GM18870 (cell line): ENCODE measurements around the gene TLE6.
"Not testable (repeated sequence)": the region's sequence is repeated elsewhere in the genome, so short reads cannot be mapped to it uniquely, and the experiment has no call there.

Source experiments
- ATAC-seq: cut with Tn5 transposase; IDR thresholded peaks from one replicate; pipeline ENCODE4 v1.9.1; 2021; ENCODE audit warnings: moderate library complexity; ENCODE audit not compliant: unreplicated experiment

TLE6 gene

DNA sequence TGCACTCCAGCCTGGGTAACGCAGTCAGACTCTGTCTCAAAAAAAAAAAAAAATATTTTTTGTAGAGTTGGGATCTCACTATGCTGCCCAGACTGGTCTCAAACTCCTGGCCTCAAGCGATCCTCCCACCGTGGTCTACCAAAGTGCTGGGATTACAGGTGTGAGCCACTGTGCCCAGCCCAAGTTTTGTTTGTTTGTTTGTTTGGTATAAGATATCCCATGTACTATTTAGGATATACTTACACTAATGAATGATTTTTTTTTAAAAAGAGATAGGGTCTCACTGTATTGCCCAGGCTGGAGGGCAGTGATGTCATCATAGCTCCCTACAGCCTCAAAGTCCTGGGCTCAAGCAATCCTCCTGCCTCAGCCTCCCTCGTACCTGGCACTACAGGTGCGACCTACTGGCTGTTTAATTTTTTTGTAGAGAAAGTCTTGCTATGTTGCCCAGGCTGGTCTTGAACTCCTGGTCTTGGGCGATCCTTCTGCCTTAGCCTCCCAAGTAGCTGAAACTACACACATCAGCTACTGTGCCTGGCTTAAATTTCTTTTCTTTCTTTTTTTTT lies 24.0 kb downstream of the TLE6 start:
- ATAC-seq, result no peak

DNA sequence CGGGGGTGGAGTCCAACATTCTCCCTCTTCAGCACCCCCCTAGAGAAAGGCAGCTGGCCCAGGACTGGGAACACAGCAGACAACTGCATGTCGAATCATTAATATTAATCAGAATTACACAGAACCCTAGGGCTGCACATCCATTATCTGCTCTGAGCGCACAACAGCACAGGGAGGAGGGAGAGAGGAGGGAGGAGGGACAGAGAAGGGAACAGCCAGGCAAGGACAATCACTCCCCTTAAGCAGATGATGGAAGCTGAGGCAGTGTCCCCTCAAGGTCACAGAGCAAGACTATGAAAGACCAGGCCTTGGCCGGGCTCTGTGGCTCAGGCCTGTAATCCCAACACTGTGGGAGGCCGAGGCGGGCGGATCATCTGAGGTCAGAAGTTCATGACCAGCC lies 25.7 kb downstream of the TLE6 start:
- no peak for ATAC-seq

DNA sequence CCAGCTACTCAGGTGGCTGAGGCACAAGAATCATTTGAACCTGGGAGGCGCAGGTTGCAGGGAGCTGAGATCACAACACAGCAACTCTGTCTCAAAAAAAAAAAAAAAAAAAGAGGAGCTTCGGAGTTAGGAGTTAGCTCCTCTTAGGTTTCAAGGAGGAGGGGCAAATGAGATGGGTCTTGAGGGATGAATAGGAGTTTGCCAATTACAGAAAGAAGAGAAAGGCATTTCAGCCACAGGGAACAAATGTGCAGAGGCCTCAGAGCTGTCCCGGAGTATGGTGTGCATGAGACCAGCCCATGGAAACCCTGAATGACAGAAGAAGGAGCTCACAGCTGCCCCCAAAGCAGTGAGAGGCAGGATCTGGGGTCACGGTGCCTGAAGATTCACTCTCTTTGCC lies 27.2 kb downstream of the TLE6 start:
- no peak for ATAC-seq

DNA sequence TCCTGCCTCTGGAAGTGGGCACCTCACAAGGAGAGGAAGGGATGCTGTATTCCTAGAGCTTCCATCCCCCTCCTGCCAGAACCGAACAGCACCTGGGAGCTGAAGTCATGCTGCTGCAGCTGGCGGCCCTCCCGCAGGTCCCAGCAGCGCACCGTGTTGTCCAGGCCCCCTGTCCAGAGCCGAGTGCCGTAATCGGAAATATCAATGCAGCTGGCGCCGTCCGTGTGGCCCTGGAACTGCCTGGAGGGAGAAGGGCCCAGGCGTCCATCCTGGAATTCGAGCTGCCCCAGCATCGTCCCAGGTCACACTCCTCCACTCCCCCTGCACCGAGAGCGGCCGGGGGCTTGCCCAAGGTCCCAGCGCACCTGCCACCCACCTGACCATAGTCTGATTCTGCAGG lies 28.0 kb downstream of the TLE6 start:
- no peak for ATAC-seq

DNA sequence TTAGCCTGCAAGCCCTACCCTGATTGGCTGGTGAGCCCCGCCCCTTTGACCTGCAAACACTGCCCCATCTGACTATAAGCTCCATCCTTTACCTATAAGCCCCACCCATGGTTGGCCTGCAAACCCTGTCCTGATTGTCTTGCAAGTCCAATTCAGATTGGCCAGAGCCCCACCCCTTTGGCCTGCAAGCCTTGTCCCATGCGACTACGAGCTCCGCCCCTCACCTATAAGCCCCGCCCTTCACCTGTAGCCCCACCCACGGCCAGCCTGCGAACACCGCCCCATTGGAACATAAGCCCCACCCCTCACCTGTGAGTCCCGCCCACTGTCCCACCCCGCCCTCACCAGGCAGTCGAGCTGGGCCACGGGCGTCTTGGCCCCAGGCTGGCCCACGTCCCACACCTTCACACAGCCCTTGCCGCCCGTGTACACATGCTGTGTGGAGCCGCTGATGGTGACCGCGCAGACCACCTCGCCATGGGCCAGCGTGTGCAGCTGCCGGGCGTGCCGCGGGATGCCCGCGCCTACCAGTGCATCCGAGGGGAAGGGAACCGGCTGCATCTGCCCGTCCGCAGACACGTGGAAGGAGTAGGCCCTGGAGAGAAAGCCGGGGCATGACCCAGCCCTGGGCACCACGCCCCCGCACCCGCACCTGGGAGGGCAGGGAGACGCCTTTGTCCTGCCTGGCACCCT lies 28.9 kb downstream of the TLE6 start:
- ATAC-seq, result no peak

DNA sequence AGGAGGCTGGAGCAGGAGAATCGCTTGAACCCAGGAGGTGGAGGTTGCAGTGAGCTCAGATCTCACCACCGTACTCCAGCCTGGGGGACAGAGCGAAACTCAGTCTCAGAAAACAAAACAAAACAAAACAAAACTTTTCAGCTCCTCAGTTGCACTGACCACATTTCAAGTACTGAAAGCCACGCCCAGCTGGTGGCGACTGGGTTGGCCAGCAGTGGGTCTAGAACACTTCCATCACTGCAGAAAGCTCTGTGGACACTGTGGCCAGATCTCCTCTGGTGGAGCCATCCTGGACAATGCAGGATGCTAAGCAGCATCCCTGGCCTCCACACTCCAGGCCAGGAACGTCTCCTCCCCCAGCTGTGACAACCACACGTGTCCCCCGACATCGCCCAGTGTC lies 30.6 kb downstream of the TLE6 start:
- ATAC-seq, result no peak

DNA sequence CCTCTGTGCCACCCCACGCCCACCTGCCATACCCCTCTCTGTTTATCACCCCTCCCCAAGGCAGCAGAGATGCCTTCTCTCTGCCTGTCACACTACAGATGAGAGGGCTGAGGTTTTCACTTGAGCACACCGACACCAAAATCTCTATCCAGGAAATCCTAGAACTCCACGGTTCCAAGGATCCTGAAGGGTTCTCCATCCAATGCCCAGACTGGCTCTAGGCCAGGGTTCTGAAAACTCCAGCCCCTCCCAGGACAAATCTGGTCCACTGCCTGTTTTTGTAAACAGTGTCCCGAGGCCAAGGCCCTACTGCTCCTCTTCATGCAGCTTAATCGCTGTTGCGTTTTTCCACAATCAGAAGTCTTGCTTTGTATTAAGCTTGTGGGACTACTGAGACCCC lies 31.6 kb downstream of the TLE6 start:
- ATAC-seq, result no peak

DNA sequence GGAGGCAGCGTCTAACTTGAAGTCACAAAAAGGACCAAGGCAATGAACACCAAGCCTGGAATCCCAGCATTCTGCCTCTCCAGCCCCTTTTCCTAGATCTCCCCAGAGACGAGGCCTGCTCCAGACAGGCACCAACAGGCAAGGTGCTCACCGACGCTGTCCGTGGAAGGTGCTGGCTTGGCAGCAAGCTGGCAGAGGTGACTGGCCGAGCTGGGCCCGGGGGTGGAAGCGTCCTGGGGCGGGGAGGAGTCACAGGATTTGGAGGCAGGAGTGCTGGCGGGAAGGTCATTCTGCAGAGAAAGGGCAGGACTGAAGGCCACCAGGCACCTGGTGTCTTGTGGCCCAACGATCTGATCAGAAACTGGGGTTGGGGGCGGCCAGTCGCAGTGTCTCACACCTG lies 33.5 kb downstream of the TLE6 start:
- no peak for ATAC-seq

DNA sequence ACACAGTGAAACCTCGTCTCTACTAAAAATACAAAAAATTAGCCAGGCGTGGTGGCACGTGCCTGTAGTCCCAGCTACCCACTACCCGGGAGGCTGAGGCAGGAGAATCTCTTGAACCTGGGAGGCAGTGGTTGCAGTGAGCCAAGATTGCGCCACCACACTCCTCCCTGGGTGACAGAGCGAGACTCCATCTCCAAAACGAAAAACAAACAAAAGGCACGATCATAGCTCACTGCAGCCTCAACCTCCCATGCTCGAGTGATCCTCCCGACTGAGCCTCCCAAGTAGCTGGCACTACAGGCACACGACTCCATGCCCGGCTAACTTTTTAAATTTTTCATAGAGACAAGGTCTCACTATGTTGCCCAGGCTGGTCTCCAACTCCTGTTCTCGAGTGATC lies 34.7 kb downstream of the TLE6 start:
- not testable (repeated sequence) for ATAC-seq

DNA sequence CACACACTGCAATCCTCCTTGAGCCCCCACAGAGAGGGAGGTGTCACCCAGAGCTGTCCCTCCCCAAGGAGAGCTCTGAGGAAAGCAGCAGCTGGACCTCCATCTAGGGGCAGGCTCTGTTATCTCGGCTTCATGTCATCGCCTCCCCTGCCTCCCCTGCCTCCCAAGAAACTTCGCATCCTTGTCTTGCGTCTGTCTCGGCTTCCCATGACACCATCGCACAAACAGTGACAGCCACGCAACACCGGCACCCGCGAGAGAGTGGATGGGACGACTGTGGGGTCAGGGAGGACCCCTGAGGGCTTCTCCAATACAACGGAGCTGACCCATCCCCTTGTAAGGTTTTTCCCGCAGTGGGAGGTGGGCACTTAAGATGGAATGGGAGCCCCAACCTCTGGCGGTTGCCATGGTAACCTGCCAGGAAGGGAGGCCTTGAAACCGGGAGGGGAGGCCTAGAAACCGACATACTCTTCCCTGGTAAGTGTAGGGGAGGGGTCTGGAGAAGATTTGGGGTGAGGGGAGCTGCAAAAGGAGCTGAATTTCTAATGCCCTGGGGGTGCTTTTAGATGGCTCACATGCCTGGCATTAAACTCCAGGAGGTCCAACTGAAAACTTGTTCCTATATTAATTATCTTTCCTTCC lies 35.4 kb downstream of the TLE6 start:
- no peak for ATAC-seq

DNA sequence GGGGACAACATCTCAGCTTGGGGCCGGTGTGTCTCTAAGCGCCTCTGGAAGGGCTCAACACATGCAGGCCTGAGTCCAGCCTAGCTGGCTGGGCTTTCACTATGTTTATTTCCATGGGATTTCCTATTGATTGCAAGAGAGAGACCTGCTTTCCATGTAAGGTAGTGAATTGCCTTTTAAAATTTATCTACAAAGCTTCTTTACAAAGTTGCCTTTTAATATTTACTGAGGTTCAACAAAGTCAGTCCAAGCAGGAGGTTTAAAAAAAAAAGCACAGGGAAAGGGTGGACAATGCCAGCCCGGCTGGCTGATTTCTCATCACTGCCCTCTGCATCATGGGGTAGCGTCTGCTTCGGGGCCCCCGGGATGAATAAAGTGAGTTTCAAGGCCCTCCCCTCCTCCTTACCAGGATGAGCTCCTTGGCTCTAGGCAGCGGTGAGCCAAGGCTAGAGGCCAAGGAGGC lies 35.9 kb downstream of the TLE6 start:
- ATAC-seq, result no peak

DNA sequence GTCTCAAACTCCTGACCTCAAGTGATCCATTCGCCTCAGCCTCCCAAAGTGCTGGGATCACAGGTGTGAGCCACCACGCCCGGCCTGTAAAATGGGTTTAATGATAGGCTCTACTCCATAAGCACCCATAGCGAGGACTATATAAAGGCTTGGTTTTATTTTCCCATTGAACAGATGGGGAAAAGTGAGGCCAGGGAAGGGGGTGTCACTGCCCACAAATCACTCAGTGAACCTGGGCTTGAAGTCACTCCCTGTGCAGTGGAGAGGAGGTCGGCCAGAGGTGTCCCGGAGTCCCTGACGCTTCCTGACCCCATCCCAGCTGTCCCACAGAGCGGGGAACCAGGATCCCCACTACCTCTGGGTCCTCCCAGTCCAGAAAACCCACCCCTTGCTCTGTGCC lies 36.8 kb downstream of the TLE6 start:
- no peak for ATAC-seq

DNA sequence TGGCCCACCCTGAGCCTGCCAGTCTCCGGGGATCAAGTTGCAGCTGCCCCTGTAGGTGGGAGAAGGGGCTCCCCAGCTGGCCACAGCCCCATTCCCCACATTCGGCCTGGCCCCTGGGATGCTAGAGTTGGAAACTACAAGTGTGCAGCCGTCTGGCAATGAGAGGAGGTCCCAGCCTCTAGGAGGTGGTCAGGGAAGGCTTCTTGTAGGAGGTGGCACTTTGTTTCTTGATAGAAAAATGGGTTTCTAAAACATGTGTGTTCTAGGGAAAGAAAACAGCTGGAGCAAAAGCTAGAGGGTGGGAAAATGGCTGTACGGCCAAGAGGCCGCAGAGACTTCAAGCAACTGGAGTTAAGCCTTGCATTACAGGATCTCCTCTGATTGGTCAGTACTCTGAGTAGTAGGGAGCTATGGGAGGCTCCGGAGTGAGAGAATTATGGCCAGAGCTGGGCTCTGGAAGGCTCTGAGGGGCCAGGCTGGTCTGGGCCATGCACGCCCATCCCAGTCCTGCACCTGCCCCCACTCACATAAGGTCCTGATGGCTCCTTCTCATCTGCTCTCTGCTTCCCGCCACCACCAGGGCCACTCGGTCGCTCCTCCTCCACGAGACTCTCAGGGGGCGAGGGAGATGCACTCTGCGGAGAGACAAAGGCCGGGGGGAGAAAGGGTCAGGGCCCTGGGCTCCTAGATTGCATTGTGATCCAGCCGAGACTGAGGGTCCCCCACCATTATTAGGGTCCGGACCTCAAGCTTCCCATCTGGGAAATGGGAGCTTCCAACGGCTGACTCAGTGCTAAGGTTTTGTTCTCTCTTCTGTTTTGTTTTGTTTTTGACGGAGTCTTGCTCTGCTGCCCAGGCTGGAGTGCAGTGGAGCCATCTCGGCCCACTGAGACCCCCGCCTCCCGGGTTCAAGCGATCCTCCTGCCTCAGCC lies 38.0 kb downstream of the TLE6 start:
- ATAC-seq, result no peak

DNA sequence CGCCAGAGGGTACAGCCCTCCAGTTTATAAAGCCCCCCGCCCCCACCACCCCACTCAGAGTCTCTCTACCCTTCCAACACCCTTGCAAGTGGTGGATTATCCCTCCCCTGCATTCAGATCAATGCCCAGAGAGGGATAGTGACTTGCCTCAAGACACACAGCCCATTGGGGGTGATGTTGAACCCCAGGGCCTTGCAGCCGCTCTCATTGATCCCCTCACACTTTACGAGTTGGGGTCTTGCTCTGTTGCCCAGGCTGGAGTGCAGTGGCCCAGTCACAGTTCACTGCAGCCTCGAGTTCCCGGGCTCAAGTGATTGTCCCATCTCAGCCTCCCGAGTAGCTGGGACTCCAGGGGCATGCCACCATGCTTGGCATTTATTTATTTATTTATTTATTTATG lies 40.6 kb downstream of the TLE6 start:
- no peak for ATAC-seq

DNA sequence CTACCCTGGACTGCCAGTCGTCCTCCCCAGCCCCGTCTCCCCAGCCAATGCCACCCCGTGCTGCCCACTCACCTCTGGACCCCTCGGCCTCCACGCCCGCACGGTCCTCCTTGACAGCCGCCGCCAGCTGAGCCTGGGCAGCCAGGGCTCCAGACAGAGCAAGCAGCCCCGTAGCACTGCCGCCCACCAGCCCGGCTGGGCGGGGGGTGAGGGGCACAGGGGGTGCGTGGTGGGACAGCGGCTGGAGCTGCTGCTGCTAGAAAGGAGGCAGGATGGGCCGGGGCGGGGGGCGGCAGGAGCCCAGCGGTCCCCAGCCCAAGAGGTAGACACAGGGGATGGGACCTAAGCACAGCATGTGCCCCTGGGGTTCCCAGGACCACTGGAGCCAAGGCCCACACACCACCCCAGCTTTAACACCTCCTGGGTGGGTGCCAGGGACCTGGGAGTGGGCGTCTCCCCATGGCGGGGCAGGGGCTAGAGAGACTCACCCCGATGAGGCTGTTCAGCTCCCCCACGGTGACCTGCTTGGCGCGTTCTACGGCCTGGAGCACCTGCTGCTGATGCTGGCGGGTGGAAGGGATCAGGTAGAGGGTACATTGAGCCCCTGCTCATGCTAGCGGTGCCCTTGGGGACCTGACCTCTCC lies 42.0 kb downstream of the TLE6 start:
- no peak for ATAC-seq

DNA sequence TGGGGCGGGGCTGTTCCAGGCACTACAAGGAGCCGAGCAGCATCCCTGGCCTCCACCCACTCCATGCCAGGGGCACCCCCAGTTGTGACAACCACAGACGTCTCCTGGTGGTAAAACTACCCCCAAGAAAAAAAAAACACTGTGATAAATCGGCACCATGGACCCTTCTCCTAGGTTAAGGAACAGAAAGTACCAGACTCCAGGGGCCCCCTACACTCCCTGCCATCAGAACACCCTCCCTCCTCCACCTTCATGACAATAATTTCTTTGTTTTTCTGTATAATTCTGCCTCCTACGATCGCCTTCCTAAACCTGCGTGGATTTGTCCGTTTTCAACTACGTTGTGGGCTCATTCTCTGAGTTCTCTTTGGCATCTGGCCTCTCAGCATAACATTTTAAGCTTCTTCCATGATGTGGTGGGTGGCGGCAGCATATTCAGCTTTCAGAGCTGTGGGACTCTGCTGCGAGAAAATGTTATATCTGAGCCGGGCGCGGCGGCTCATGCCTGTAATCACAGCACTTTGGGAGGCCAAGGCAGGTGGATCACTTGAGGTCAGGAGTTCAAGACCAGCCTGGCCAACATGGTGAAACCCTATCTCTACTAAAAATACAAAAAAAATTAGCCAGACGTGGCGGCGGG lies 43.1 kb downstream of the TLE6 start:
- ATAC-seq, result no peak

DNA sequence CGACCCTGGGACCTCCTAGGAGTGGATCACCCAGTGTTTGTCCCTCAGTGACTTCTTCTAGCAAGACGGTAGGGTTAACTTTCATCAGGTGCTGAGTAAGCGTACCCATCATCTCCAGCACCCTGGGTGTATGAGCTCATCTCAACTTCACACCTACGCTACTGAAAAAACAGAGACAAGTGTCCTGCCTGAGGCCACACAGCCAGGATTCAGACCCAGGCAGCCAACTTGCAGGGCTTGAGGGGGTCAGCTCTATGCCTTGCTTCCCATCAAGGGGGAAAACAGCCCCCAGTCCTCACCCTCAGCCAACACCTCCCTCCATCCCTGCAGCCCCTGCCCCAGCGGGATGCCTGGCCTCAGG lies 47.1 kb downstream of the TLE6 start:
- ATAC-seq, result no peak

DNA sequence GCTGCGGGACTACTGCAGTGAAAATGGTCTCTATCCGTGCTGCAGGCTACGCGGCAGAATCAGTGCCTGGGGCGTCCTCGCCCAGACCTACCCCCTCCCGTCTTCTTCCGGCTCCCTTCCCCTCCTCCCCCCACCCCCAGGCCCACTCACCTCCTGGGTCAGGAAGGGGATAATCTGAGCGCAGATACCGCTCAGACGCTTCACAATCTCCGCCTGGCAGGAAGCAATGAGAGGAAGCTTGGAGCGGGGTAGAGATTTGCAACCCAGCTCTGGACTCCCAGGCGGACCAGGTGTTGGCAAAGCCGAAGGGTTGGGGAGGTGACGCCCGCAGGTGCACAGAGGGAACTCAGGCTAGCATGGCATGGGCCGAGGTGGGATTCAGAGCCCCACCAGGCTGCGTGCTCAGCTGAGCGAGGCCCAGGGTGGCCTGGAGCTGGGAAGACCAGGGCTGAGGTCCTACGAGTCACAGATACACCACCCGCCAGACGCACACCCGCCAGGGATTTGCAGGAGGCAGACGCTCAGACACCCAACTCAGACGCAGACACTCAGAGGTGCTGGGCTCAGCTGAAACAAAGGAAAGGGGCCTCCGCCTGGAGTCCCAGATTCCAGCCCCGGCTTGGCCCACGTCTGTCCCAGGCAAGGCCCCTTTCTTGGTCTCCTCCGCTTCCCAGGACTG lies 47.6 kb downstream of the TLE6 start:
- ATAC-seq, result no peak

DNA sequence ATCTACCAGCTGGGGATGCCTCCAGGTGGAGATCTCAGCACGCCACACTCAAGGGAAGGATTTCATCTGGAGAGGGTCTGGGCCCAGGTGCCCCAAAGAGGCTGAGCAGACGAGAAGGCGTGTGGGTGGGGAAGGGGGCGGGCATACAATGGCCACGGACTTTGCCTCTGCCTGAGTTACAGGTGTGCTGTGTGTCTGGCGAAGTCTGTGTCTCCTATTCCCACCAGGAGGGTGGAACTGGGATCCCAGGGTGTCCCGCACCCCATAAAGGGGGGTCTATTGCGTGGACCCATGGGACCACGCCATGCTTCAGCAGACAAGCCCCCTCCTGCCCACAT lies 48.2 kb downstream of the TLE6 start:
- no peak for ATAC-seq

DNA sequence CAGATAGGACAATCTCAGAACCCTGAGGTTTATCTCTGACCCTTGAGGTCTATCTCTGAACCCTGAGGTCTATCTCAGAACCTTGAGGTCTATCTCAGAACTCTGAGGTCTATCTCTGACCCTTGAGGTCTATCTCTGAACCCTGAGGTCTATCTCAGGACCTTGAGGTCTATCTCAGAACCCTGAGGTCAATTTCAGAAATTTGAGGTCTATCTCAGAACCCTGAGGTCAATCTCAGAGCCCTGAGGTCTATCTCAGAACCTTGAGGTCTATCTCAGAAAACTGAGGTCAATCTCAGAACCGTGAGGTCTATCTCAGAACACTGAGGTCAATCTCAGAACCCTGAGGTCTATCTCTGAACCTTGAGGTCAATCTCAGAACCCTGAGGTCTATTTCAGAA lies 49.4 kb downstream of the TLE6 start:
- ATAC-seq, result no peak
